HG03520 (cell line): ENCODE measurements around the gene ARPC2.

Experiments used
- ATAC-seq: cut with Tn5 transposase; IDR thresholded peaks from one replicate; pipeline ENCODE4 v1.9.1; 2021; ENCODE audit warnings: mild to moderate bottlenecking, moderate library complexity; ENCODE audit not compliant: unreplicated experiment

Gene ARPC2

GRCh38 chr2:218252509-218253231, 35.7 kb downstream of the ARPC2 start:
- no peak for ATAC-seq

- no peak for ATAC-seq
Measured at GRCh38 chr2:218253232-218253625, 36.2 kb downstream of the ARPC2 start.

GRCh38 chr2:218255446-218255845, 38.5 kb downstream of the ARPC2 start:
- ATAC-seq: no peak

- no peak for ATAC-seq
Measured at GRCh38 chr2:218256612-218257350, 39.8 kb downstream of the ARPC2 start.

GRCh38 chr2:218257390-218257981, 40.5 kb downstream of the ARPC2 start:
- ATAC-seq: peak; percentile 77

- ATAC-seq: no peak
Measured at GRCh38 chr2:218259099-218259961, 42.3 kb downstream of the ARPC2 start.

GRCh38 chr2:218260166-218260565, 43.2 kb downstream of the ARPC2 start:
- no peak for ATAC-seq

GRCh38 chr2:218260742-218261422, 43.9 kb downstream of the ARPC2 start, which contains the start of gene GPBAR1:
Gene GPBAR1 (plus strand): TSS chr2:218261015. CDS start chr2:218262725, 1,710 bp downstream.
- no peak for ATAC-seq

- no peak for ATAC-seq
Measured at GRCh38 chr2:218261423-218262236, 44.6 kb downstream of the ARPC2 start.

- no peak for ATAC-seq
Measured at GRCh38 chr2:218262237-218262600, 45.2 kb downstream of the ARPC2 start.

- ATAC-seq: no peak
Measured at GRCh38 chr2:218262631-218263586, 45.9 kb downstream of the ARPC2 start.

GRCh38 chr2:218263817-218264641, 47.0 kb downstream of the ARPC2 start:
- ATAC-seq: no peak

GRCh38 chr2:218264773-218265561, 48.0 kb downstream of the ARPC2 start:
- no peak for ATAC-seq

- ATAC-seq: no peak
Measured at GRCh38 chr2:218265626-218266025, 48.6 kb downstream of the ARPC2 start.

- ATAC-seq: no peak
Measured at GRCh38 chr2:218266316-218266979, 49.5 kb downstream of the ARPC2 start.

- no peak for ATAC-seq
Measured at GRCh38 chr2:218267259-218267658, 50.3 kb downstream of the ARPC2 start.
